ENCODE data around the gene ZNF385D. TPM values are rescaled to one million over a fixed set of nuclear protein-coding genes. Genes with fewer than 3 reads are reported as not detected.

Gene ZNF385D, protein sequence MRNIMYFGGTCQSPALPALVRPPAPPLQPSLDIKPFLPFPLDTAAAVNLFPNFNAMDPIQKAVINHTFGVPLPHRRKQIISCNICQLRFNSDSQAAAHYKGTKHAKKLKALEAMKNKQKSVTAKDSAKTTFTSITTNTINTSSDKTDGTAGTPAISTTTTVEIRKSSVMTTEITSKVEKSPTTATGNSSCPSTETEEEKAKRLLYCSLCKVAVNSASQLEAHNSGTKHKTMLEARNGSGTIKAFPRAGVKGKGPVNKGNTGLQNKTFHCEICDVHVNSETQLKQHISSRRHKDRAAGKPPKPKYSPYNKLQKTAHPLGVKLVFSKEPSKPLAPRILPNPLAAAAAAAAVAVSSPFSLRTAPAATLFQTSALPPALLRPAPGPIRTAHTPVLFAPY
- 0.27 and 0.38 TPM in 2 replicates for total RNA-seq

DNA sequence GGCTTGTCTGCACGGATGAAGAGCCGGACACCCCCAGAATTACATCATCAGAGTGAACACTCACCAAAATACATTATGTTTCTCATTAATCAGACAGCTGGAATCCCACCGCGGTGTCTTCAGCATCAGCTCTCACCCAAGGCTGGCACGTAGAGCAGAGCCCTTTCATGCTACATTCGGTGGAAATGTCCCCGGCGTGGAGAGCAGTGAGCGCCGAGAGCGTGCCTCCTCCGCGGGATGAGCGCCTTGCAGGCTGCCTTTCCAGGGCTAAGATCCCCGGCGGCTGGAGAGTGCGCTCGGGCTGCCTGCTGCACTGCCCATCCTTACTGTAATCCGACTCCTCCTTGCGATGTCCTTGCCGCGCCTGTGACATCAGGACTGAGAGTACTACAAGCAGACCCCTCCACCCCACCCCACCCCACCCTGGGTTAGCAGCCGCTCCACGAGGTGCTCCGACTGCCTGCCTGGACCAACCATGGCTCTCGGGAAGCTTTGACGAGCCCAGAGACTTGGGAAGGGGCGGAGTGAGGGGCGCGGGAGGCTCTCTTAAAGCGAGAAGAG is at the start of gene ZNF385D:
Gene ZNF385D, minus strand, starts transcription at position 380 of the 561 bp plus-strand sequence. Its CDS starts 294 bp downstream, at position 86.

All from endothelial cell of coronary artery (primary cell).